HG03432 (cell line): ENCODE measurements around the gene NCR2.
"Not testable (repeated sequence)": the region's sequence is repeated elsewhere in the genome, so short reads cannot be mapped to it uniquely, and the experiment has no call there.

Experiments used
- ATAC-seq: cut with Tn5 transposase; IDR thresholded peaks from one replicate; pipeline ENCODE4 v1.9.1; 2021; ENCODE audit warnings: mild to moderate bottlenecking, moderate library complexity; ENCODE audit not compliant: unreplicated experiment

NCR2 gene

GRCh38 chr6:41335296-41335695 lies at the start of gene NCR2:
NCR2 (plus strand) TSS chr6:41335608; CDS start chr6:41335877, 269 bp downstream.
- no peak for ATAC-seq

GRCh38 chr6:41286544-41287346 lies 48.7 kb upstream of the NCR2 start, which contains the start of gene TREM1:
TREM1 (minus strand) TSS chr6:41286682; CDS start chr6:41286655, 27 bp downstream.
- ATAC-seq, result no peak

GRCh38 chr6:41288030-41288753 lies 47.2 kb upstream of the NCR2 start:
- ATAC-seq, result no peak

GRCh38 chr6:41288754-41289129 lies 46.7 kb upstream of the NCR2 start:
- no peak for ATAC-seq

- ATAC-seq, result no peak
Observed at GRCh38 chr6:41289815-41290214, 45.6 kb upstream of the NCR2 start.

GRCh38 chr6:41291717-41292116 lies 43.7 kb upstream of the NCR2 start:
- ATAC-seq, result no peak

- ATAC-seq, result no peak
Observed at GRCh38 chr6:41294214-41294872, 41.1 kb upstream of the NCR2 start.

GRCh38 chr6:41297248-41297647 lies 38.2 kb upstream of the NCR2 start:
- ATAC-seq, result not testable (repeated sequence)

GRCh38 chr6:41298785-41299502 lies 36.5 kb upstream of the NCR2 start:
- no peak for ATAC-seq

GRCh38 chr6:41302638-41303037 lies 32.8 kb upstream of the NCR2 start:
- no peak for ATAC-seq

GRCh38 chr6:41306187-41306854 lies 29.1 kb upstream of the NCR2 start:
- ATAC-seq, result no peak

- no peak for ATAC-seq
Observed at GRCh38 chr6:41315203-41315602, 20.2 kb upstream of the NCR2 start.

- no peak for ATAC-seq
Observed at GRCh38 chr6:41315943-41316620, 19.3 kb upstream of the NCR2 start.

- ATAC-seq, result no peak
Observed at GRCh38 chr6:41318261-41318653, 17.2 kb upstream of the NCR2 start.

- ATAC-seq, result peak; percentile 88
Observed at GRCh38 chr6:41318654-41319565, 16.5 kb upstream of the NCR2 start.

GRCh38 chr6:41321183-41321582 lies 14.2 kb upstream of the NCR2 start:
- no peak for ATAC-seq

GRCh38 chr6:41325446-41326066 lies 9.9 kb upstream of the NCR2 start:
- ATAC-seq, result no peak

- ATAC-seq, result no peak
Observed at GRCh38 chr6:41326092-41326491, 9.3 kb upstream of the NCR2 start.
